ENCODE measurements around the gene SRGAP3.

The SRGAP3 gene

GRCh38 chr3:9015250-9015649 is 234.2 kb downstream of the SRGAP3 start:
- no peak for DNase-seq (ENCODE audit: low read depth)

- DNase-seq (ENCODE audit: low read depth): no peak
Measured at GRCh38 chr3:9013782-9014563, 235.5 kb downstream of the SRGAP3 start.

GRCh38 chr3:9012521-9012920 is 236.9 kb downstream of the SRGAP3 start:
- no peak for DNase-seq (ENCODE audit: low read depth)

GRCh38 chr3:9009976-9010545 is 239.4 kb downstream of the SRGAP3 start:
- no peak for DNase-seq (ENCODE audit: low read depth)

GRCh38 chr3:9008550-9009255 is 240.7 kb downstream of the SRGAP3 start:
- DNase-seq (ENCODE audit: low read depth): no peak

GRCh38 chr3:9007928-9008327 is 241.5 kb downstream of the SRGAP3 start:
- DNase-seq (ENCODE audit: low read depth): no peak

- DNase-seq (ENCODE audit: low read depth): no peak
Measured at GRCh38 chr3:9007213-9007612, 242.2 kb downstream of the SRGAP3 start.

GRCh38 chr3:9000041-9000440 is 249.4 kb downstream of the SRGAP3 start:
- no peak for DNase-seq (ENCODE audit: low read depth)

GRCh38 chr3:8997151-8997550 is 252.3 kb downstream of the SRGAP3 start:
- no peak for DNase-seq (ENCODE audit: low read depth)

GRCh38 chr3:8996681-8997121 is 252.7 kb downstream of the SRGAP3 start:
- DNase-seq (ENCODE audit: low read depth): no peak

- DNase-seq (ENCODE audit: low read depth): no peak
Measured at GRCh38 chr3:8996216-8996615, 253.2 kb downstream of the SRGAP3 start.

- DNase-seq (ENCODE audit: low read depth): no peak
Measured at GRCh38 chr3:8994226-8994625, 255.2 kb downstream of the SRGAP3 start.

- DNase-seq (ENCODE audit: low read depth): no peak
Measured at GRCh38 chr3:8993331-8993730, 256.1 kb downstream of the SRGAP3 start.

- DNase-seq (ENCODE audit: low read depth): no peak
Measured at GRCh38 chr3:8992854-8993253, 256.6 kb downstream of the SRGAP3 start.

- DNase-seq (ENCODE audit: low read depth): no peak
Measured at GRCh38 chr3:8992199-8992598, 257.2 kb downstream of the SRGAP3 start.

GRCh38 chr3:8990266-8991215 is 258.9 kb downstream of the SRGAP3 start:
- no peak for DNase-seq (ENCODE audit: low read depth)

GRCh38 chr3:8988791-8989558 is 260.5 kb downstream of the SRGAP3 start:
- DNase-seq (ENCODE audit: low read depth): no peak

- DNase-seq (ENCODE audit: low read depth): no peak
Measured at GRCh38 chr3:8988384-8988655, 261.1 kb downstream of the SRGAP3 start.

GRCh38 chr3:8987645-8988383 is 261.6 kb downstream of the SRGAP3 start:
- peak; percentile 17 for DNase-seq (ENCODE audit: low read depth)

GRCh38 chr3:8987226-8987625 is 262.2 kb downstream of the SRGAP3 start:
- no peak for DNase-seq (ENCODE audit: low read depth)

GRCh38 chr3:8986741-8987140 is 262.7 kb downstream of the SRGAP3 start:
- no peak for DNase-seq (ENCODE audit: low read depth)
